GM21723 (cell line): Measurements from ENCODE around the gene GNPDA1.

Experiments used
- ATAC-seq: cut with Tn5 transposase; IDR thresholded peaks from one replicate; pipeline ENCODE4 v1.9.1; 2021; ENCODE audit warnings: mild to moderate bottlenecking, moderate library complexity; ENCODE audit not compliant: unreplicated experiment

The GNPDA1 gene

GRCh38 chr5:141995656-141996055, 17.2 kb downstream of the GNPDA1 start:
- ATAC-seq: no peak

- no peak for ATAC-seq
Observed at GRCh38 chr5:141994511-141995136, 18.2 kb downstream of the GNPDA1 start.

GRCh38 chr5:141992349-141992963, 20.4 kb downstream of the GNPDA1 start:
- ATAC-seq: no peak

- ATAC-seq: no peak
Observed at GRCh38 chr5:141989720-141990119, 23.1 kb downstream of the GNPDA1 start.

GRCh38 chr5:141986072-141986471, 26.8 kb downstream of the GNPDA1 start:
- ATAC-seq: no peak

GRCh38 chr5:141982626-141983025, 30.2 kb downstream of the GNPDA1 start:
- no peak for ATAC-seq

GRCh38 chr5:141978389-141978788, 34.4 kb downstream of the GNPDA1 start:
- ATAC-seq: no peak

GRCh38 chr5:141976176-141976575, 36.7 kb downstream of the GNPDA1 start:
- ATAC-seq: no peak

- no peak for ATAC-seq
Observed at GRCh38 chr5:141973871-141974595, 38.8 kb downstream of the GNPDA1 start.

GRCh38 chr5:141969783-141970771, 42.8 kb downstream of the GNPDA1 start:
- peak; percentile 58 for ATAC-seq

- ATAC-seq: peak; percentile 95
Observed at GRCh38 chr5:141968914-141969608, 43.8 kb downstream of the GNPDA1 start, which contains the start of gene RNF14. TSS of gene RNF14 (plus strand) at chr5:141969105. CDS start at chr5:141973589, 4,484 bp downstream.

GRCh38 chr5:141966963-141967333, 45.9 kb downstream of the GNPDA1 start:
- ATAC-seq: no peak

GRCh38 chr5:141966275-141966962, 46.4 kb downstream of the GNPDA1 start:
- ATAC-seq: no peak

- ATAC-seq: no peak
Observed at GRCh38 chr5:141965071-141965470, 47.8 kb downstream of the GNPDA1 start.

- no peak for ATAC-seq
Observed at GRCh38 chr5:141963701-141964100, 49.1 kb downstream of the GNPDA1 start.

GRCh38 chr5:141961466-141961865, 51.4 kb downstream of the GNPDA1 start:
- ATAC-seq: no peak

GRCh38 chr5:141960449-141961323, 52.1 kb downstream of the GNPDA1 start:
- peak; percentile 95 for ATAC-seq

- ATAC-seq: no peak
Observed at GRCh38 chr5:141960018-141960417, 52.8 kb downstream of the GNPDA1 start.
